ENCODE results near the gene IL17B. TPM values are rescaled to one million over a fixed set of nuclear protein-coding genes. Genes with fewer than 3 reads are reported as not detected.

The IL17B gene, protein sequence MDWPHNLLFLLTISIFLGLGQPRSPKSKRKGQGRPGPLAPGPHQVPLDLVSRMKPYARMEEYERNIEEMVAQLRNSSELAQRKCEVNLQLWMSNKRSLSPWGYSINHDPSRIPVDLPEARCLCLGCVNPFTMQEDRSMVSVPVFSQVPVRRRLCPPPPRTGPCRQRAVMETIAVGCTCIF
- total RNA-seq, result not detected in 2 replicates

DNA sequence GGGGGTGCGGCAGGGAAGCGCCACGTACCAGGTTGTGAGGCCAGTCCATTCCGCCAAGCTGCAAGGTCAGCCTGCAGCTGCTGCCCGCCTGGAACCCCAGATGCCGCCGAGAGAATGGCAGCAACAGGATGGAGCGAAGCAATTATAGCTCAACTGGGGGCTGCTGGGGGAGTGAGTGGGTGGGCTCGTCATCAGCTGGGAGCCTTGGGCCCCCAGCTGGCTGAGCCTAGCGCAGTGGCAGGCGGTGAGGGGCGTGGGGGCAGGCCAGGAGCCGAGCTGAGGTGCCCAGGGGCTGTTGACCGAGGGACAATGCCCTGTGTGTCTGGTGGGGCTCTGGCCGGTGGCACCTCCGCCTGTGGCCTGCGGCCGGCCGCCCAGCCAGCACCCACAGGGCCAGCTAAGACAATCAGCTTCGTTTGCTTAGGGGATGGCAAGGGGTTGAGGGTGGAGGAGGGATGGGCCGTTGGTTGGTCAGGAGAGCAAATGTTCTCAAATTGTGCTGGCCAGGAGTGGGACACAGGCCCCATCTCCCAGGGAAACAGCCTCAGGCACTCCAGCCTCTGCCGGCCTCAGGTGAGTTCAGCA is at the start of gene IL17B:
IL17B (minus strand) TSS at position 116 of the 585 bp plus-strand sequence; CDS start at position 49, 67 bp downstream.
- no peak for DNase-seq (ENCODE audit: extremely low read depth, low read depth, low spot score)

DNA sequence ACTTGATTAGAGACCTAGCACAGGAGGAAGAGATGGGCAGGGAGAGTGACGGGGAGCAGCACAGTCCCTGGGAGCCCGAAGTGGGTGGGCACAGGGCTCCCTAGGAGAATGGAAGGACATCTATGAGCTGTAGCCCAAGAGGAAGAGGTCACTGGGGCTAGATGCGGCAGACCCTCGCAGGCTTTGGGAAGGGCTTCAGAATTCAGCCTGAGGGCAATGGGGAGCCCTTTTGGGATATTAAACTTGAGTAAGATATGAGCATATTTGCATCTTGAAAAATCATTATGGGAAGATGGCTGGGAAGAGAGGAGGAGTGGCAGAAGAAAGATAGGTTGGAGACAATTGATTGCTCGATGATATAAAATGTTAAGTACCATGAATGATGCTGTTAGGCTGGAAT is 48.9 kb upstream of the IL17B start:
- DNase-seq (ENCODE audit: extremely low read depth, low read depth, low spot score), result no peak

DNA sequence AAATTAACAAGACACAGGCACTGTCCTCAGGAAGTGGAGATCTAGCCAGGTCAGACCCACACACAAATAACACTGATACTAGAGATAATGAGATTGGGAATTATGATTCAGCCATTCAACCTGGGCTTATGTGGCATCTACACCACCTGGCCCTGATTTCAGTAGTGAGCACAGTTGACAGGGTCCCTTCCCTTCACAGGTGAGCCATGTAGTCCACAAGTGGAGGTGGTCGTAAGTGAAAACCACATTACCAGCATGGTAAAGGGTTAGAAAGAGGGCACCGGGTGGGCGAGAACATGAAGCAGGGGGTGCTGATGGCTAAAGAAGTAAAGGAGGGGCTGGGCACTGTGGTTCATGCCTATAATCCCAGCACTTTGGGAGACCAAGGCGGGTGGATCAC is 48.3 kb upstream of the IL17B start:
- no peak for DNase-seq (ENCODE audit: extremely low read depth, low read depth, low spot score)

DNA sequence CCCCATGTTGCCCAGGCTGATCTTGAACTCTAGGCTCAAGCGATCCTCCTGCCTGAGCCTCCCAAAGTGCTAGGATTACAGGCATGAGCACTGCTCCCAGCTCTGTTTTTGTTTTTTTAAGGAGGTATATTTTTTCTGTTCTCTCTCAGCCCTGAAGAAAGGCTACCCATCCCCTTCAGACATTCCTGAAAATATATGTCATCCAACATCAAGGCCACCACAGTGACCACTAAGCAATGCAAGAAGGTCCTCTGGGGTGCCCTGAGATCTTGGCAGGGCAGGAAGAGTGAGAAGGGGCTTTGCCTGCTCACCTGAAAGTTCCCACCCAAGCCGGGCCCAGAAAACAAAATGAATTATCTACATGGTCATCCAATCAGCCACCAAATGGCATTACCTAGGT is 47.8 kb upstream of the IL17B start:
- no peak for DNase-seq (ENCODE audit: extremely low read depth, low read depth, low spot score)

DNA sequence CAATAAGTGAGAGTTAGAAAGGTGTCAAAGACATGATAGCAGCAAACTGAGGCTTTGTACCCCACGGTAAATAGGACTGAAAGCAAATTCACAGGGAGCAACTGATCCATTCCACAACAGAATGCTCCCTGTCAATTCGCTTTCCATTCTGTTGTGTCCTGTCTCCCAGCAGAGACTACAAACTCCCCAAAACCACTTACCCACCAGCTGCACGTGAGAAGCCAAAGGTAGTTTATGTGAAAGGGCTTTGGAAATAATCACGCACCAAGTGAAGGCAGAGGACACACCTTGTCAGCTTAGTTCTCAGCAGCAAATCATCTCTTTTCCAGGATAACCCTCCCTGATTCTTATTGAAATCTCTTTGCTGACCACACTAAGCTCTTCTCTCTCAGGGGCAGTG is 46.6 kb upstream of the IL17B start:
- no peak for DNase-seq (ENCODE audit: extremely low read depth, low read depth, low spot score)

DNA sequence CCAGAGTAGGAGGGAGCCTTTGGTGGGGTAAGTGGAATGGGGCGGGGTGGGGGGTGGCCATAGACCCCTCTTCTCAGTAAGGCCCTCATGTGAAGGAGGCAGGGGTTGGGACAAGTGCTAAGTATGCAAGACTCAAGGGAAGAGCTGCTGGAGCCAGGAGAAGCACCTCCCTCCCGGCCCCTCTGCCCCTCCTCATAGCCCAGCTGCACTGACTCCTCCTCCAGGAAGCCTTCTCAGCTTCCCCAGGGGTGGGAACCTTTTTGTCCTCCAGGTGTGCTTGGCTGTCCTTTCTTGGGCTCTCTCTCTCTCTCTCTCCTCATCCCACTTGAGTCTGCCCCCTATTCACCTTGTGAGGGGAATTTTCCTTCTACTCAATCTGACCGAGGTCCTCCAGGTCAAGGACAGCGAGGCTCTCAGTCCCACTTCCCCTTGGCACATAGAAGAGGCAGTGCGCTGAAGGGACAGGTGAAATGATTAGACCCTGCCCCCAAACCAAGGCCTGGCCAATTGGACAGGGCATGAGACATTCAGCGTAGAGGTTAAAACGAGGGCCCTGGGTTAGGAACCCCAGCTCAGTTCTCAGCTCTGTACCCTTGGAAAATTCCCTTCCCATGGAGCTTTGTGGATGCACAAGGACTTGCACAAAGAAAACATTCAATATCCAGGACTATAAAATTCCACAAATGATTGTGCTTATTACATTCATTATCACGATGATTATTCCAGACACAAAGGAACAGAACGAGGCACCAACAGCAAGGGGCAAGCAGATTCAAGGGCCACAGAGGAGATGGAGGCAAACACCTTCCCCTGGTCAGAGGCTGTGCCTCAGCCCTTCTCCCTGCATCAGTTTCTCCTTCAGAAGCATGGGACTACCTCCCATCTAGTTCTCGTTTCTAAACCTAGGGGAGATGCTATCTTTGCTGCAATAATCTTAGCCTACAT is 45.6 kb upstream of the IL17B start:
- DNase-seq (ENCODE audit: extremely low read depth, low read depth, low spot score), result no peak

DNA sequence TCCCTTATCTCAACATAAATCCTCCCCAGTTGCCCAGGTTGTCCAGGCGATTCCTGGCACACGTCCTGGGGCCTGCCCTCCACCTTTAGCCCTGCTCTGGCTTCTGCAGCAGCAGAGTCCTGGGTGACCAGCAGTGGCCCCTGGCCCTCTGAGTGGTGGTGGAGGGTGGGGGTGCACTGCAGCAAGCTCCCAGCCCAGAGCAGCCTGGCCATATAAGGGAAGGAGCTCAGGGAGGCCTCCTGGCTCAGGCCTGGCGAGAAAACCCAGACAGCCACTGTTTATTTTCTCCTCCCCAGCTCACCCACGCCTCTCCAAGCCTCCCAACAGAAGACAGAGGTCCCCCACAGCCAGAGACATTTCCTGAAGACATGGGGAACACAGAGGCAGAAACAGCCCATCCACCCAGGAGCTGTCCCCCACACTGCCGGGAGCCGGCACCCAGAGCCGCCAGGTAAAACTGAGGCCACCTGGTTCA is 44.7 kb upstream of the IL17B start:
- no peak for DNase-seq (ENCODE audit: extremely low read depth, low read depth, low spot score)

DNA sequence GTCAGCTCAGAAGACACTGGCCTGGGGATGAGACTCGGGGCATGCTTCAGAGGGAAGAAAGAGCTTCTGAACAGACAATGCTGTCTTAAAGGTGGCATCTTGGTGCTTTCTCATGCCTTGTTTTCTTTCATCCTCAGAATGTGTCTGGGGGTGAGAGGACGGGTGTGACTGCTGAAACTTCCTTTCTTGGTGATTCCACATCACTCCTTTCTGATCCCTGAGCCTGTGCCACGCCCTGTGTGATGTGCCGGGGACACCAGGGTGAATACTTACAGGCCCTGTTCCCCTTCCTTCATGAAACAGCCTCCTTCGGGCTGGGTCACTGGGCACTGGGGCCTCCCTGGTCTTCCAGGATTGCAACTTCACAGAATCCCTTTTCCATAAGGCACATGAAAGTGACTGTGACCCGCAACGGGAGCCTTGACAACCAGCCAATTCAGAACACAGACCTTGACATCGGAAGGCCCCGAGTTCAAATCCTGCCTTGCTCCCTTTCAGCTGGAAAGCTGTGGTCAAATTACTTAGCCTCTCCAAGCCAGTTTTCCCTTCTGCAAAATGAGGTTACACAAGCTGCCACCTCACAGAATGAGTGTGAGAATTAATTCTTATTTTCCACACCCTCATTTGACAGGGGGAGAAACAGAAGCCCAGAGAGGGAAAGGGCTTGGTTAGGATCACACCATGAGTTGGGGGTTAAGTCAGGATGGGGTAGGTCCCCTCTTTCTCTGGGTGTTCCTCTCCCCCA is 44.1 kb upstream of the IL17B start:
- no peak for DNase-seq (ENCODE audit: extremely low read depth, low read depth, low spot score)

DNA sequence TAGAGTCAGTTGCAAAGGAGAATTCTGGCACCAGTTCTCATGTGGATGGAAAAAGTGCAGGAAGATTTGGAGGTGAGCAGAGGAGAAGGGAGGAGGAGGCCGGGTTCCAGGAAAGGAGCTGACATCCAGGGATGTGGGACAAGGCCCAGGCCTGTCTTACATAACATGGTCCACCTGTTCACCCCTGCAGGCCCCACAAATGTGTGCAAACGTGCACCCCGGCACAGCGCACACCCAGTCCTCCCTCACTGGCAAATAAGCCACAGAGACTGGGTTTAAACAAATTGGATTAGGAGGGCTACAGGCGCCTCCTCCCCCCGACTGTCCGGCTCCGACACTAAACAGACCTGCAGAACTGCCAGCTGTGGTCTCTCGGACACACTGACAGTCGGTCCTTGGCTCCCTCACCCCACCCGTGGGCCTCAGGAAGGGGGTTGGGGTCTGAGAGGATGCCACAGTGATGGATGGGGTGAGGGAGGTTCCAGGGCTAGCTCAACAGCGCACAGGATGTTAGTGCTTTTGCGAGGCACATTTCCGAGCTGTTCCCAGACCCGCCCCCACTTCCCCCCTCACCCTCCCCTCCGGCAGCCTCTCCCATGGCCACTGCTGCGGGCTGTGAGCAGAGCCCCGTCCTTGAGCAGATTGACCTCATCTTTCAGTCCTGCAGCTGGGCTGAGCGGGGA is 43.4 kb upstream of the IL17B start:
- DNase-seq (ENCODE audit: extremely low read depth, low read depth, low spot score), result no peak

DNA sequence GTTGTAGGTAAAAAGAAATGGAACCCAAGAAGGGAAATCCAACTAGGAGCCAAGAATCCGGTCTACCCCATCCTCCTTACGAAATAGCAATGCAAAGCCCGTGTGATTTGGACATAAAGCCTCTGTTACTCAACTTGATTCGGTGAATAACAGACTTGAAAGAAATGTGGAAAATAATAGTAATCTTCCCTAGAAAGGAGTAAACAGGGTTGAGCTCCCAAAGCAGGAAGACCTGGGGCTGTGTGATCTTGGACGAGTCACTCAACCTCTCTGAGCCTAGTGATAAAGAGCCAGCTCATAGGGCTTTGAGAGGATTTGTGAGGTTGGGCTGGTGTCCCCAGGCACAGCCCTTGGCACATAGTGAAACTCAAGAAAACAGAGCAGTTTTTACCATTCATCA is 42.7 kb upstream of the IL17B start:
- no peak for DNase-seq (ENCODE audit: extremely low read depth, low read depth, low spot score)

DNA sequence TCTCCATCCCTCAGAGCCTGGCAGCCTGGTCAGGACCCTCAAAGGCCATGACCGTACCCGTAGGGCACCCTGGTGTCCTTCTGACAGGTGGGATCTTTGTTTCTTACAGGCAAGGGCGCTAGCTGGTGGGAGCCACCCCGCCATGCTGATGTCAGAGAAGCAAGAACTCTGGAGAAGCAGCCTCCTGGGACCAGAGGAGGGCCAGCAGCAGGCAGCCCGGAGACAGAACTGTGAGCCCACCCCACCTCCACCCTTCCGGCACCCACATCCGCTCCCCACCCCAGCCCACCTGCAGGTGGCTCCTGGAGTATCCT is 42.2 kb upstream of the IL17B start:
- no peak for DNase-seq (ENCODE audit: extremely low read depth, low read depth, low spot score)

DNA sequence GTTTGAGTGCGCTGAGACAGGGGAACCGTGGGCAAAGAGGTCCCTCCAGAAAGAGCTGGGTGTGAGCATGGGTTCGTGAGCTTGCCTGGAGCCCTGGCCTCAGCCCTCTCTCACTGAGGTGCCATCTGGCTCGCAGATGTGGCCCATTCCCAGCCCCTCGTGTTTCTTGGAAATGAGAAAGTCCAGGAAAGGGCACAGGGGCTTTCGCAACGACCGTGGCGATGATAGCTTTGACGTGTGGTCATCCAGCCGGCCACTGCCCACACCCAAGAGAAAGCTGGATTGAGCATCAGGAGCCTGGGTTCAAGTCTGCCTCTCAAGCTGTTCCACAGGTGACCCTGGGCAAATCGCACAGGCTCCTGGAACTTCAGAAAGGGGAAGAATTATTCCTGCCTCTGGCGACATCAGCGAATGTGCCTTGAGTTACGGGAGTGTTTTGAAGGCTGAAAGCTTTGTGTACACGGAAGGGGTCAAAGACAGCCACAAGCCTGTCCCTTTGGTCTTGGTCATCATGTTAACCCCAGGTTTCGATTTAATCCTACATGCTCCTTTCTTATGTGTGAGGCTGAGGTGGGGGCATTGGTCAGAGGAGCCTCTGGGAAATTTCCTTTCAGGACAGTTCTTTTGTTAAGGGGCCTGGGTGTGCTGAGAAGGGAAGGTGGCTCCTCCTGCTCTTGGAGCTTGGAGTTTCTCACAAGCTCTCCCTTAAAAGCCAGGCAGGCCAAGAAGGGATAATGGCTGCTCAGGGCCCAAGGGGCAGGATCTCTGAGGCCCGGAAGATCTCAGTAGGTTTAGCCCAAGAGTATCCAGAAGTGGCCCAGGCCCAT is 41.7 kb upstream of the IL17B start:
- no peak for DNase-seq (ENCODE audit: extremely low read depth, low read depth, low spot score)

DNA sequence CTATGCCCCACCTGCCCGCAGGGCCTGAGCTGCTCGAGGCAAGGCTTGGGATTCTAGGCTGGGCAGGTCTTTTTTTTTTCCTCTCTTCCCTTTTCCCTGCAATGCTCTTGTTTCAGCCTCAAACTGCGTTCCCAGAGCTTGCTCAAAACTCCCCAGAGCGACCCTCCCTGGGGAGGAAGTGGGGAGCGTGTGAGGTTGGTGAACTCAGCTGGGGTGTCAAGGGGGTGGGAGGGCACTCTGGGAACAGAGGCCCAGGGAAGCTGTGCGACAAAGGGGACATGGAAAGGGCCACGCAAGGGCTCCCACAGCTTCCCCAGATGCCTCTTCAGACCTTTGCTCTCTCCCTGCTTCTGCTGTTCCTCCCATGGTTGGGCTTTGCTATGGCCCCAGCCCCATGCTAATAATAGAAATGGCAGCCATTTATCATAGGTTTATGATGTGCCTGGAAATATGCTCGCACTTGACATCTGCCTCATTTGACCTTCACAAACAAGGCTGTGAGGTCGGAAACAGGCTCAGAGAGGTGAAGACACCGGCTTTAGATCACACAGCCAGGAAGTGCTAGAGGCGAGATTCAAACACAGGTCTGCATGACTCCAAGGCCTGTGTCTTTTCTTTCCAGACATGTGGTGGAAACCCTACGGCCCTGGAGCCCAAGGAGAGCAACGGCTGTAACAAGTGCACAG is 40.9 kb upstream of the IL17B start:
- no peak for DNase-seq (ENCODE audit: extremely low read depth, low read depth, low spot score)

DNA sequence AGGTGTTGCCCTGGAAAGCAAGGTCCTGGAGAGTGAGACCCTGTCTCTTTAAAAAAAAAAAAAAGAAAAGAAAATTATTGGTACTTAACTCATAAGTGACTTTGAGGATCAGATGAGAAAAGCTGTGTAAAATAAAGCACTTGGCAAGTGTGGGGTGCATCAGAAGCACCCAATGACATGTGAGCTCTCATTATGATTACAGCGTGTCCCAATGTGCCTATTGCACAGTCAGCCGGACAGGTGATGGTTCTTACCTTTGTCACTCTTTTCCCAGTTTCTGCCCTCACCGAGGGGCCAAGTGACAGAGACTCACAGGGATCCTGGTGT is 40.4 kb upstream of the IL17B start:
- no peak for DNase-seq (ENCODE audit: extremely low read depth, low read depth, low spot score)

DNA sequence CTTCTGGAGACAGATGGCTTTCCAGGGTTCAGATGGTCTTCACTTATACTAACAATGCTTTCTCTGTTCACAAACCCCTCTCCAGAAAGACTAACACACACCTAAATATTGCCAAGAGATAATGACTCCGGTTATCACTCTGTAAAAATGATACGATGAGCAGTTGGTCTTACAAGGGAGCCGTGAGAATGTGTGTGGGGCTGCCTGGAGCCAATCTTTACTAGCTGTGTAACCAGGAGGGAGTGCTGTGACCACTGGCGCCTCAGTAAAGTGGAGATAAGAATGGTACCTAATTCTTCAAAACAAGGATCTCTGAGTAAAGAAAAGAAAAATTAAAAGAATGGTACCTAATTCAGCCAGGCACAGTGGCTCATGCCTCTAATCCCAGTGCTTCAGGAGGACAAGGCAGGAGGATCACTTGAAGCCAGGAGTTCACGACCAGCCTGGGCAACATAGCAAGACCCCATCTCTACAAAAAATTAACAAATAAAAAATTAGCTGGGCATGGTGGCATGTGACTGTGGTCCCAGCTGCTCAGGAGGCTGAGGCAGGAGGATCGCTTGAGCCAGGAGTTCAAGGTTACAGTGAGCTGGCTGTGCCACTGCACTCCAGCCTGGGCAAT is 39.9 kb upstream of the IL17B start:
- no peak for DNase-seq (ENCODE audit: extremely low read depth, low read depth, low spot score)

DNA sequence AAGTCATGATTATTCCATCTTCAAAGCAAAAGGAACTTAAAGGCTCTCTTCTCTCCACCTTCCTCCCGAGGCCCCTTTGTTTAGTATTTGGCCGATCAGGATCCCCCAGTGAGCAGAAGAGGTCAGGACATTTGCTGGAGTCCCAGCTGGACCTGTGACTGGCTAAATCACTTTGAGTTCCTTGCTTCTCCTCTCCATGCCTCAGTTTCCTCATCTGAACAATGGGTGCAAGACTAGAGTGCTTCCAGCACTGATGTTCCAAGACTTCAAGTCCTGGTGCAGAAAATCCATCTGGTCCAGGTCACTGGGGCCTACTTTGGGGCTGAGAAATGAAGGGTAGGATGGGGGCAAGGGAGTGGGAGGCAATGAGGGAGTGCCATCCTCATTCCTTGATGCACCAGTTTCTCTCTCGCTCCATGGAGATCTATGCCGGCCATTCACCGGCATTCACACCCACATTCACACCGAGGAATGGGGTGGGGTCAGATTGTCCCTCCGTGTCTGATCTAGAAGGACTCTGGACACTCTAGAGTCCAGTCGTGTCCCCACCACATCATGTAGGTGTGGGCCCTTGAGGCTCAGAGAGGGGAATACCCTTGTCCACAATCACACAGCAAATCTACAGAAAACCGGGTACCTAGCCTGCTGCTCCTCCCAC is 38.7 kb upstream of the IL17B start:
- no peak for DNase-seq (ENCODE audit: extremely low read depth, low read depth, low spot score)

DNA sequence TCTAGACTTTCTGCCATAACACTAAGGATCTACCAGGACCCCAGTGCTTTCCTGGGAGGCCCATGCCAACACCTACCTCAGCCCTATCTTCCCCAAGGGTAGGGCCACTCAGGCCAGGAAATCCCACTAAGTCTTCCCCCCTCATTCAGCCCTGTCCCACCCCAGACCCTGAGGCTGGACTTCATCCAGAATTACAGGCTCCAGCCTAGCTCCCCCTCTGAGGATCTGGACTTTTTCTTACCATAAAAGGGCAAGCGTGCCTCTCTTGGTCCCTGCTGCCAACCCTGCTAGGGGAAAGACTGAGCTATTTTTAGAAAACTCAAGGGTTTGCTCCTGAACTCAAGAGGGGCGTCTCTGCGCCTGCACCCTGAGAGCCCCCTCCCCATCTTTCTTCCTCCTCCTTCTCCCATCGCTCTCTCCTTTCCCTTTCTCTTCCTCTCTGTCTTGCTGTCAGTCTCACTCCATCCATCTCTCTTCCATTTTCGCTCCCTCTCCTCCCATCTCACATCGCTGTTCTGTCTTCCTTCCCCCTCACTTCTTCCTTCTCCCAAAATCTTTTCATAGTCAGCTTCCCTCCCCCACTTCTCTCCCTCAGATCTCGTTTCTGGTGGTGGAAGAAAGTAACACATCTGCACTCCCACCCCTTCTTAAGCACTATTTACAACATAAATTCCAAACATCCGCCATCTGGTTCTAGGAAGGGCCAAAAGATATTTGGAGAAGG is 38.1 kb upstream of the IL17B start:
- DNase-seq (ENCODE audit: extremely low read depth, low read depth, low spot score), result no peak
